Muscle of leg (tissue), 11 donors: ENCODE data around the gene GPAM. TPM values are rescaled to one million over a fixed set of nuclear protein-coding genes. Genes with fewer than 3 reads are reported as not detected.
"Not testable (repeated sequence)": the region's sequence is repeated elsewhere in the genome, so short reads cannot be mapped to it uniquely, and the experiment has no call there.

Source experiments
- DNase-seq: peaks from one replicate; pipeline ENCODE4 v3.0.0; 2013
- H3K27ac ChIP-seq: one replicate; pipeline ENCODE4 v1.5.1; 2013; ENCODE audit warnings: mild to moderate bottlenecking, low read length, control low read depth
- H3K27me3 ChIP-seq: one replicate; pipeline ENCODE4 v1.6.1; 2013; ENCODE audit warnings: low read length; ENCODE audit not compliant: control insufficient read depth, insufficient read depth
- H3K36me3 ChIP-seq: one replicate; pipeline ENCODE4 v1.6.1; 2013; ENCODE audit warnings: low read length; ENCODE audit not compliant: control insufficient read depth, insufficient read depth
- H3K4me1 ChIP-seq: one replicate; pipeline ENCODE4 v1.6.1; 2013; ENCODE audit warnings: low read length; ENCODE audit not compliant: control insufficient read depth, insufficient read depth
- H3K4me3 ChIP-seq: one replicate; pipeline ENCODE4 v1.5.1; 2013; ENCODE audit warnings: low read length, control low read depth
- H3K9me3 ChIP-seq: replicated peaks from 2 replicates; pipeline ENCODE4 v1.6.1; 2013; ENCODE audit warnings: low read depth, low read length; ENCODE audit not compliant: control insufficient read depth
- WGBS: methylation state at CpG from one replicate; pipeline ENCODE4 v1.1.5; 2013; ENCODE audit warnings: missing lambda C conversion rate; ENCODE audit not compliant: insufficient coverage; 5-methylcytosine and 5-hydroxymethylcytosine counted together
- polyA plus RNA-seq, 8 donors: library from polyadenylated mRNA; unstranded; fragments of 120-200 nt; gene quantifications; one replicate each; pipeline versions ENCODE4 v1.2.1 to v1.2.3, GENCODE V29; 2013; ENCODE audit warnings: inconsistent platforms in 1 of 8, low replicate concordance in 1 of 8; ENCODE audit not compliant: insufficient read length in 8 of 8, insufficient read depth in 1 of 8
- total RNA-seq: library from RNA; stranded (reverse); fragments of 120-200 nt; gene quantifications from one replicate; pipeline ENCODE4 v1.2.4, GENCODE V29; 2013

Gene GPAM
- total and polyA plus RNA-seq, 9 donors: 7.0 to 14.9 (median 10.4) TPM

DNA sequence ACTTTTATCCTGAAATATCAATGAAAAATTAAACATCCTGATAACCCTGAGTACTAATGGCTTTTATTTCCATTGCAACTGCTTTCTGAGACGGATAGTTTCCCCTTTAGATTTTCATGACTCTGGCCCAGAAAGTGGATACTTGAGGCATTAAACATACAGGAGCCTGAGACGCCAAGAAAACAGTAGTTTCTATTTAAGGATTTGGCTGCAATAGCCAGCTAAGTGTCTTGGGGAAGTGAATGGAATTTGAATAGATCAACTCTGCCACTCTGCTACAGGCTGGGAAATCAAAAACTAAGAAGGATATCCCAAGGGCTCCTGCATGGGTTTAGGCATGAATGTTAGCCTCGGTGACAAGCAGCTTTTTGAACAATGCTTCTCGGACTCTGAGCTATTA, 24.7 kb upstream of the GPAM start:
- H3K4me3 ChIP-seq: no peak overlapping the region
- H3K27me3 ChIP-seq: no peaks in the 10 kb centered on the region
- no peaks in the 10 kb centered on the region for H3K36me3 ChIP-seq
- WGBS: 17% methylated on average over 1 of the region's 4 CpGs
- peak; percentile 92 for DNase-seq
- peak overlapping the region; percentile 53 for H3K27ac ChIP-seq
- peaks cover 5% of the 10 kb centered on the region for H3K4me1 ChIP-seq
- H3K9me3 ChIP-seq: no peaks in the 10 kb centered on the region

DNA sequence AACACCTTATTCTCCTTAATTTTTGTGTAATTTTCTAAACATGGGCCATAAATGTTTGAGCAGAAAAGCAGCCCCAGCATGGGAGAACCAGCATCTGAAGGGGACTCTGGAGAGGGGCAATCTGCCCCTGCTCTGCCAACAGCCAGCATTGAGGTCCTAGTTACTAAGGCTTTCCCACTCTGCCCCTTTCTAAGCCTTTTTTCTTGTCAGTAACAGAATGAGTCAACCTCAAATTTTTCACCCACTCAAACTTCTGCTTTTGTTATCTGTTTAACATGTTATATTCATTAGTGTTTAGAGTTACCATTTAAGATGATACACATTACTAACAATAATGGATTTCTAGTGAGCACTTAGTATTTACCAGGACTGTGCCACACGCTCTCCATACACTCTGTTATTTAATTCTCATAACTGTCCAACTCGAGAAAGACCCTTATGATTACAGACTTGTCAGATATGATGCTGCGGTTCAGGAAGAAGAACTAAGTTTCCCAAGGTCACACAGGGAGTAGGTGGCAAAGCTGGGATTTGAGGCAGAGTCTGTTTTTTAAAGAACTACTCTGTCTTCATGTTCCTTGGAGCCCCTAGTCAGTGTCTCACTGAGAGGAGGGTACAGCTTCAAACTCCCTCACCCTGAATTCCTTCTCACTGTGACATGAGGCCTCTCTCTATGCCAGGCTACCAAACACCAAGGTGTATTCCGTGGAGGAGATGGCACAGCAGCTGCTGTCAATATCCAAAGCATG, 19.9 kb upstream of the GPAM start:
- Histone ChIP-seq H3K36me3 (no peaks in the 10 kb centered on the region), H3K4me1 (peaks cover 3% of the 10 kb centered on the region), H3K9me3 (no peaks in the 10 kb centered on the region), H3K27ac (no peak overlapping the region), H3K4me3 (no peak overlapping the region), H3K27me3 (no peaks in the 10 kb centered on the region)
- no peak for DNase-seq
- 100% methylated on average over 2 of the region's 4 CpGs for WGBS

DNA sequence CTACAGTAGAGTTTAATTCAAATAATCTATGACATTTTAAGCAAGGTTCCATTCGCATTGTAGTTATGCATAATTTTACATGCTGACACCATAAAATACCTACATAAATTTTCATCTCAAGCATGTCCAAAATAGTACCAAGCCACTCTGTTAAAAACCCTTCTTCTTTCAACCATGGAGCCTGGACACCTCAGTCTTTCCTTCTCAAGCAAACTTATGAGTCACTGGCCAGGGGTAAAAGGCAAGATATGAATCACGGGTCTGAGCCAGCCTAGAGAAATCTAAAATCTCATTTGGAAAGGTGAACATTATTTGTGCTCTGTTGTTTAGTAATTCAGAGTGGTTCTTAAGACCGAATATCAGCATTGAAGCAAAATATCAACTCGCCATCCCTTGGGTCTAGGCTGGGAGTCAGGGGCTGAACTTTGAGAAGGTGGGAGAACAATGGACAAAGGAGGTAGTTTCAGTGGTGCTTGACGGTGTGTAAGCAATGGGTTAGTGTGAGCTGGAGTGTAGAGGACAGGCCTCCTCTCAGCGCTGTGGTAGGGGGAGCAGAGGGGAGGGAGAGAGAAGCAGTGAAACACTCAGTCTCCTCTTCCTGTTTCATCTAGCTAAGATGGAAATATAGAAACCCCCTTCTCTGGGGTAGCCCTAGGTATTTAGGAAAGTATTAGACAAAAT, 19.1 kb upstream of the GPAM start:
- Histone ChIP-seq H3K9me3 (no peaks in the 10 kb centered on the region), H3K4me1 (no peaks in the 10 kb centered on the region), H3K27me3 (no peaks in the 10 kb centered on the region), H3K27ac (no peak overlapping the region), H3K36me3 (no peaks in the 10 kb centered on the region), H3K4me3 (no peak overlapping the region)
- DNase-seq: no peak
- 80% methylated on average over 3 of the region's 6 CpGs for WGBS

DNA sequence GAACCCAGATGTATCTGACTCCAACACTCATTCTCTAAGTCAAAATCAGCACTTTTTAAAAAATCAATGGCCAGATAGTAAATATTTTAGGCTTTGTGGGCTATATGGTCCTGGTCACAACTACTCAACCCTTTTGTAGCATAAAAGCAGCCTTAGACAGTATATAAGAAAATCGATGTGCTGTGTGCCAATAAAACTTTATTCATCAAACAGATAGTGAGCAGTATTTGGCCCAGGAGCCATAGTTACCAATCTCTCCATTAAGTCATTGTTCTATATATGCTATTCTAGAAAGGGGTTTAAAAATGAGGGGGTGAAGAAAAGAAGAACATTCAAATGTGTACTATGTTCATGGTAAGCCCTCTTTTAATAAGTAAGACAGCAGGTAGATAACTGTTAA, 18.5 kb upstream of the GPAM start:
- WGBS: no CpG with 5 or more reads among the region's 1 CpG
- no peak overlapping the region for H3K27ac ChIP-seq
- DNase-seq: no peak
- H3K36me3 ChIP-seq: no peaks in the 10 kb centered on the region
- H3K4me3 ChIP-seq: no peak overlapping the region
- H3K4me1 ChIP-seq: no peaks in the 10 kb centered on the region
- no peaks in the 10 kb centered on the region for H3K27me3 ChIP-seq
- no peaks in the 10 kb centered on the region for H3K9me3 ChIP-seq

DNA sequence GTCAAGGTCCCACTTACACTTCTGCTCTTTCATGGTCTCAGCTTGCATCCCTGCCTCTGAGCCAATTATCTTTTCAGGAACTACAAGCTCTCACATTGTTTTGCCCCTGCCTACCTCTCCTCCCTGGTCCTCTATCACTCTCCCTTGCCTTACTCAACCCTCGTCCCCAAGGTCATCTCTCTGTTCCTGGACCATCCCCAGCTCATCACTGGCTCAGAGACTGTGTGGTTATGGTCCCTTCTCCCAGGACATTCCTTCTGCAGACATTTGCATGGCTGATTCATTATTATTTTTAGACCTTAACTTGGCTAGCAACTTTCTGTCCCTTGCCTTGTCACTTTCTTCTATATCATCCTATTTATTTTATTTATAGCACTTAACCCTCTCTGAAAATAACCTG, 17.8 kb upstream of the GPAM start:
- 40% methylated on average over 1 of the region's 1 CpG for WGBS
- H3K27ac ChIP-seq: no peak overlapping the region
- H3K36me3 ChIP-seq: no peaks in the 10 kb centered on the region
- H3K9me3 ChIP-seq: no peaks in the 10 kb centered on the region
- H3K4me1 ChIP-seq: no peaks in the 10 kb centered on the region
- no peaks in the 10 kb centered on the region for H3K27me3 ChIP-seq
- DNase-seq: no peak
- no peak overlapping the region for H3K4me3 ChIP-seq

DNA sequence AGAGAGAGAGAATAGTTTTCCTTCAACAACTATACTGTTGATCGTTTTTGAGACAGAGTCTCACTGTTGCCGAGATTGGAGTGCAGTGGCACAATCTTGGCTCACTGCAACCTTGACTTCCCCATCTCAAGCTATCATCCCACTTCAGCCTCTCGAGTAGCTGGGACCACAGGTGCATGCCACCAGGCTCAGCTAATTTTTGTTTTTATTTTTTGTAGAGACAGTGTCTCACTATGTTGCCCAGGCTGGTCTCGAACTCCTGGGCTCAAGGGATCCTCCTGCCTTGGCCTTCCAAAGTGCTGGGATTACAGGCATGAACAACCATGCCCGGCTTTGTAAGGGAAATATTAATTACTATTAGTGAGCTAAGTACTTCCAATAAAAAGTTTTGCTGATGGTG, 16.7 kb upstream of the GPAM start:
- not testable (repeated sequence) for DNase-seq, H3K27ac ChIP-seq, H3K4me1 ChIP-seq, H3K4me3 ChIP-seq, H3K27me3 ChIP-seq, H3K9me3 ChIP-seq, H3K36me3 ChIP-seq
- WGBS: 90% methylated on average over 2 of the region's 5 CpGs

DNA sequence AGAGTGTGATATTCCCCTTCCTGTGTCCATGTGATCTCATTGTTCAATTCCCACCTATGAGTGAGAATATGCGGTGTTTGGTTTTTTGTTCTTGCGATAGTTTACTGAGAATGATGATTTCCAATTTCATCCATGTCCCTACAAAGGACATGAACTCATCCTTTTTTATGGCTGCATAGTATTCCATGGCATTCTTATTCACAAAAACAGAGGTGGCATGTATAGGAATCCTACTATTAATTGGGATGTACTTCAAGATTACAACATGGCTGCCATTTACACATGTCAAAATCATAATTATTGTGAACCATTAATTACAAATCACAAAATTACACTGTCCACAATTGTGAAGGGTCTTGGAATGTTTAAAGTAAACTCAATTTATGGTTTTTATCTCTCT, 14.1 kb upstream of the GPAM start:
- H3K4me1 ChIP-seq, H3K27me3 ChIP-seq, H3K4me3 ChIP-seq, DNase-seq, H3K36me3 ChIP-seq, H3K27ac ChIP-seq, H3K9me3 ChIP-seq: not testable (repeated sequence)
- WGBS: no CpG with 5 or more reads among the region's 2 CpGs

DNA sequence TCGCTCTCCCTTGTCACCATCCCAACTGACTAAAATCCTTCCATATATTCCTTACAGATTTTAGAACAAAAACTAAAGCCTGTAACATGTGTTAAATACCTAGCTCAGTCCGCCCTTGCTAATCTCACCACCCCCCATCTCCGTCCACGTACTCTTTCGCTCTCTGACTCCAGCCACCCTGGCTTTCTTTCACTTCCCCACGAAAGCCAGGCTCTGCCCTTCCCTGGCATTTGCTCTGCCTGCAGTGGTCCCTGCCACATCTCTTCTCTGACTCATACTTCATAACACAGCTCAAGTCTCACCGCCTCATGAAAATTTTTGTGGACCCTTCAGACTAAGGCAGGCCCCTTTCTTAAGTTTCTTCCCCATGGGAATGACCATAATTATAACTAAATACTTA, 11.7 kb upstream of the GPAM start:
- no peaks in the 10 kb centered on the region for H3K36me3 ChIP-seq
- 66% methylated on average over 7 of the region's 7 CpGs for WGBS
- no peaks in the 10 kb centered on the region for H3K27me3 ChIP-seq
- H3K9me3 ChIP-seq: no peaks in the 10 kb centered on the region
- no peak overlapping the region for H3K27ac ChIP-seq
- DNase-seq: no peak
- H3K4me1 ChIP-seq: no peaks in the 10 kb centered on the region
- no peak overlapping the region for H3K4me3 ChIP-seq

DNA sequence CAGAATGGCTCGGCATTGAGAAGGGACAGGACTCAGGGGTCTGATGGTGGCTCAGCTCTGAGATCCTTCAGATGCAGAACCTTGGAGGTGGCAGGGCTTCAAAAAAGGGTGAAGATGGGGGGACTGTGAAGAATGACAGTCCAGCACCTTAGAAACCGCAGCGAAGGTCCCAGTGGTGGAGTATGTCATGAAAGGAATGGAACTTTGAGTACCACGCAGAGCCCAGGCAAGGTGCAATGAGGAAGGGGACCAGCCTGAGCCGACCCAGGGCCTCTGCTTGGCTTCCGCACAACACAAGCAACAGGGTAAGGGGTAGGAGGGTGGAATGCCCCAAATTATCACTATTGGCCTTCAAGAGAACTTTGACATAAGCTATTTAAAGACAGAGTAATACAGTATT, 8.2 kb upstream of the GPAM start:
- Histone ChIP-seq H3K27ac (no peak overlapping the region), H3K4me1 (no peaks in the 10 kb centered on the region), H3K36me3 (no peaks in the 10 kb centered on the region), H3K27me3 (no peaks in the 10 kb centered on the region), H3K4me3 (no peak overlapping the region), H3K9me3 (no peaks in the 10 kb centered on the region)
- DNase-seq: no peak
- 90% methylated on average over 4 of the region's 6 CpGs for WGBS

DNA sequence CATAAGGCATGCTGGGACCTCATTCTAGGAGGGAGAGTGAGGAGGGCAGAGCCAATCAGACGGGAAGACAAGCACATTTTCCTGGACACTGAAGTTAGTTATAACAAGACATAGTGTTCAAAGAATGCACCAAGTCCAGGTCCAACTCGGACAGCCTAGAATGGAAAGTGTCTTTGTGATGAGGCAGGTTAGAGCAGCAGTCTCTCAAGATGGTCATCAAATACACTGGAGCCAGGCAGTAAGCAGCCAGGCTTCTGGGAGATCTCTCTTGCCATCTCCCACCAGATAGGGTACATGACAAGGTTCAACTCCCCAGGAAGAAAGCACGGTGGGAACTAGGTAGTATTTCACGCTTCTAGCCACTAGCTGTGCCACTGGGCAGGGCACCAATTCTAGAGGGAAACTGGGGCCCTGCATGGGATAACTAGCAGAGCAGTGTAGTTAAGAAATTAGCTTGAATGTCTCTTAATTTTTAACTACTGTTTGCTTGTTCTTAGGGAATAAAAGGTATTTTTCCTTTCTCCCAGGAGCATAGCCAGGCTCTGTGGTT, 7.6 kb upstream of the GPAM start:
- DNase-seq: no peak
- H3K27me3 ChIP-seq: no peaks in the 10 kb centered on the region
- no peaks in the 10 kb centered on the region for H3K36me3 ChIP-seq
- no peaks in the 10 kb centered on the region for H3K4me1 ChIP-seq
- H3K9me3 ChIP-seq: no peaks in the 10 kb centered on the region
- H3K4me3 ChIP-seq: no peak overlapping the region
- H3K27ac ChIP-seq: no peak overlapping the region
- WGBS: 54% methylated on average over 4 of the region's 4 CpGs
